Sigmoid colon (tissue), 4 donors: ENCODE measurements around the gene GMIP.
"Not testable (repeated sequence)": the region's sequence is repeated elsewhere in the genome, so short reads cannot be mapped to it uniquely, and the experiment has no call there.

ENCODE experiments used
- CTCF ChIP-seq, 4 experiments: fragments of 450-650 bp in 3 of 4; fragments of 200-600 bp in 1 of 4; IDR thresholded peaks; one replicate each; pipeline ENCODE4 v1.5.1; 2016 to 2019; ENCODE audit warnings: antibody characterized with exemption in 4 of 4, mild to moderate bottlenecking in 3 of 4, moderate library complexity in 2 of 4
- EP300 ChIP-seq, 4 donors: sonication (generic); formaldehyde crosslinking; IDR thresholded peaks; one replicate each; pipeline ENCODE4 v1.6.1; 2017; ENCODE audit warnings: antibody characterized with exemption in 4 of 4
- POLR2A ChIP-seq, 2 donors: fragments of 450-650 bp; IDR thresholded peaks; one replicate each; pipeline ENCODE4 v1.6.1; 2016; ENCODE audit warnings: antibody characterized with exemption in 2 of 2, mild to moderate bottlenecking in 2 of 2, moderate library complexity in 2 of 2
- POLR2AphosphoS5 ChIP-seq, 4 donors: sonication (generic); formaldehyde crosslinking; IDR thresholded peaks; one replicate each; pipeline ENCODE4 v1.6.1; 2017; ENCODE audit warnings: antibody characterized with exemption in 4 of 4

GRCh38 chr19:19606686-19607085 is 36.8 kb downstream of the GMIP start:
- not testable (repeated sequence) for TF ChIP-seq CTCF, POLR2AphosphoS5, POLR2A, EP300 (IDR thresholded peaks at IDR 0.05)
